Ecto neural progenitor cell (in vitro differentiated cells): ENCODE measurements around the gene TSTD1.
"Not testable (repeated sequence)": the region's sequence is repeated elsewhere in the genome, so short reads cannot be mapped to it uniquely, and the experiment has no call there.

Experiments used
- DNase-seq: peaks from one replicate; pipeline ENCODE4 v3.0.0-alpha.2; 2018; ENCODE audit warnings: low spot score

Gene TSTD1

DNA sequence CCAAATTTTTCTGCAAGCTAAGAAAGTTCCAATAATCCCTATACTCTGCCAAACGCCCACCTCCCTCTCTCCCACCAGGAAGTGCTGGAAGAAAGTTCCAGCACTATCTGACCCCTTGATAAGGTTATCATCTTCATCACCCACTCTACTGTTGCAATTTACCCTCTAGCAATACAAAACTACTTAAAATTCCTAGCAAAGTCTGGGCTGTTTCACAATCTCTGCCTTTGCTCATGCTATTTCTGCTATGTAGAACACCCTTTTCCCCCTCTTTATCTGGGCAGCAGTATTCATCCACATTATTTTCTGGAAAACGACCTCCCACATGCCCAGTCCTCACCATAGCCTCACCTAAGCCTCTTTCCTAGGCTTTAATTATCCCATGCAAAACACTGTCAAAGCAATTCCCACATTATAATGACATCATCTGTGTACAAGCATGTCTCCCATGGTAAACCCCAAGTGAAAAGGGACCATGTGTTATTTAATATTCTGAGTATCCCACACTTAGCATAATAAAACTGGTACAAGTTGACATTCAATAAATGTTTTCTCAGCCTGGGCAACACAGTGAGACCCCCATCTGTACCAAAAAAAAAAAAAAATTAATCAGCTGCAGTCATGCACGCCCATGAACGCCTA, 29.8 kb downstream of the TSTD1 start:
- no peak for DNase-seq

DNA sequence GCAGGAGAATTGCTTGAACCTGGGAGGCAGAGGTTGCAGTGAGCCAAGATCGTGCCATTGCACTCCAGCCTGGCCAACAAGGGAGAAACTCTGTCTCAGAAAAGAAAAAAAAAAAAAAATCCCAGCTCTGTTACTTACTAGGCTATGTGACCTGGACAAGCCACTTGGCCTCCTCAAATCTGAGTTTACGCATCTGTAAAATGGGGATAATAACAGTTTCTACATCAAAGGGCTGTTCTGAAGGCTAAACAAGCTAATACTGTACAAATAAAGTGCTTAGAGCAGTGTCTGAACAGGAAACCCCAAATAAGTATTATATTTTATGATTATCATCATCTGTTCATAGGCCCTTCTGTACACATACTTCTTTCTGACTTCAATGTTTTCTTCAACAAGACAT, 31.4 kb downstream of the TSTD1 start:
- no peak for DNase-seq

DNA sequence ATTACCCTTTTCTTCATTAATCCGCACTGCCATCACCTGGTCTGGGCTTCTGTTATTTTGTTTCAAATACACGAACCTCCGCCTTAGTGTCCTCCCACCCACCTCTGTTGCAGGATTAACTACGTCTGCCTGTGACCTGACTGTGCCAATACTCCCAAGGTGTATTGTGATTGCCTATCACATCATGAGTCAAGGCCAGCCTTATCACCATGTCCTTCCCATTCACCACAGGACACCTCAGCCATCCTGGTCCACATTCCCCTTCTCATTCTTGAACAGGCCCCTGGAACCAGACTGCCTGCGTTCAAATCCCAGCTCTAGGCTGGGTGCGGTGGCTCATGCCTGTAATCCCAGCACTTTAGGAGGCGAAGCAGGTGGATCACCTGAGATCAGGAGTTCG, 32.2 kb downstream of the TSTD1 start:
- no peak for DNase-seq

DNA sequence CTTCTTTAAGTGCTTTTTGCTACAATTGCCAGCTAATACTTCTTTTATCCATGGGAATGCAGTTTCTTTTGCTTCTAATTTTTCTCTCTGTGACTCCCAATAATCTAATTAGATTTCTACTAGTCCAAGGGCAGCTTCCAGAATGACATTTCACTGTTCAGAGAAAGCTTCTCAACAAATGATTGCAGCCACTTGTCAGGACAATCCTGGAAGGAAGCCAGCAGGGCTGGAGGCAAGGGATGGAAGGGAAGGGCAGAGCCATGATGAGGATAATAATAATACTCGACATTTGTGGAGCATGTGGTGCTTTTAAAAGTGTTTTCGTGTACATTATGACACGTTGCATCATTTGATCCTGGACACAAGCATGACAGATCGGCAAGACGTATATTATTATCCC, 37.2 kb downstream of the TSTD1 start:
- DNase-seq: no peak

DNA sequence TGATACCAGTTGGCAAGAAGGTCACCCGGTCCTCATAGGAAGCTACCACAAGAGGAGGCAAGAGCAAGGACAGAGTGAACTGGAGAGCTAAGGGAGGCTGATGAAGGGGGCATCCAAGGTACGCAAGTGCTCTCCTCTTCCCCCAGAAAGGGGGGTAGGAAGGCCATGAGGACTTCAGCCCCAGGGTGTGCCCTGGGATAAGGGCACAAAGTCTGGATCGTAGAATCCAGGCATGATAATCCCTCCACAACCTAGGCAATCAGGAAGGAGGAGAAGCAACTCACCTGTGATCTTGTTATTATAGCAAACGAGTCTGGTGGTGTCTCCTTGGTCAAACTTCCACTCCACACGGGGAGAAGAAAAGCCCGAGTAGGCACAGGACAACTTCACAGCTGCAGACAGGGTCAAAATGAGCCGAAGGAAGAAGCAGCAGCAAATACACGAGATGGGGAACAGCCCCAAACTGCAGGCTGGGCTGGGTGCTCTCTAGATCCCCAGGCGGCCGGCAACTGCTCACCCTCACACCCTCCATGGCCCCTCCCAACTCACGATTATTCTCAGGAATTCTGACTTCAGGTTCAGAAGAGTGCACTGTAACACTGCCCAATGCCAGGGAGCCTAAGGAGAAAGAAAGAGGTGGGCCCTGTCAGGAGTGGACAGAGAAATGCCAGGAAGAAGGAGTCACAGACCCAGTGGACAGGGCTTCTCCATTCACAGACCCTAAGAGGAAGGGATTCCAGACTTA, 37.9 kb downstream of the TSTD1 start:
- no peak for DNase-seq

DNA sequence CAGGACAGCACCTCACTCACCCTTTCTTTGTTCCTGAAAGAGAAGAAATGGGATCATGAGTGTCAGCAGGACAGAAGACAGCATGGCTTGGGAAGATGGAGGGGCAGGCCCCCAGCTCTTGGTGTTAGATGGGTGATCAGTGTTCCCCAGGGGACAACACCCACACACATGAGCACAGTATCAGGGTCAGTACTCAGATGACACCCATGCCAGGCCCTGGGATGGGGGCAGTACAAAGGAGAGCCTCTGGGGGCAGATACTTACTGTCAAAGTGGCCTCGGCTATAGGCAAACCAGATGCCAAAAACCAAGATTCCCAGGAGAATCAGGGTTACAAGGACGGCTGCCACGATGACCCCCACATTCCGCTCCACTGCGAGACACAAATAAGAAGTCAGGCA, 39.4 kb downstream of the TSTD1 start:
- DNase-seq: no peak

DNA sequence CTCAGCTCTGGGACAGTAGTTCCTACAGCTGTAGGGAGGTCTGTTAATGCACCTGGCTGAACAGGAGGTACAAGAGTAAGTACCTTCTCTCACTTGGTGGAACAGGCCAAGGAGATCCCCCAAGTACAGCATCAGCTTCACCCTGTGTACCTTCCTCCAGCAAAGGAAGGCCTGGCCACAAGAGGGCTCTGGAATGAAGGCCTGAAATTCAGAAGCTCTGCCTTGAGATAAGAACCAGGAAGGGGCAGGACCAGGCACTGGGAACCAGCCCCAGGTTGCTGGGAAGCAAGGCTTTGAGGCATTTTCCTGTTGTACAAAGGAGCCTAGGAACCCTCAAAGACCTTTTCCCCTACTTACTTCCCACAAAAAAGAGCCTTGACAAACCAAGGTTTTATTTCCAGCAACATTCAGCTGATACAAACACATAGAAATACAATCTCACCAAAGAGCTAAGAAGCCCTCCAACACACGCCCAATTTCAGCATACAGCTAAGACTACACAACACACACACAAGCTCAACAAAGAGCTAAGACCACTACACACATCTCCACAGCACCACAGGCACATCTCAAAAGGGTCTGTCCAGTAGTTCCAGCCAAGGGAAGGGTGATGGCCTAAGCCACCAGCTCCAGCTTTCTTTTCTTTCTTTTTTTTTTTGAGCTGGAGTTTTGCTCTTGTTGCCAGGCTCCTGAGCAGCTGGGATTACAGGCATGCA, 41.3 kb downstream of the TSTD1 start:
- DNase-seq: peak; percentile 56

DNA sequence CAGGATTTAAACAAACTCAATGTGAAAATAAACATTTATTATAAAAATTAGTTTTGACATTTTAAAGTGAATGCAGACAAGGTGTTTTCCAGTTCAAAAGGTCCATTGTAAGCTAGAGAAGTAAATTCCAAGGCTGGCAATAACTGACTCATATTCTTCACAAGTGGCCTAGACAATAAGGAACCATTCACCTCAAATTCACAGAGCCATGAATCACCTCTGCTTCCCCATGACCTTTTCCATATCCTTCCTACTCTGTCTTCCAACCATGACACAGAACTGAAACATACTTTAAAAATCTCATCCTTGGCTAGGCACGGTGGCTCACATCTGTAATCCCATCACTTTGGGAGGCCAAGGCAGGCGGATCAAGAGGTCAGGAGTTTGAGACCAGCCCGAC, 42.6 kb downstream of the TSTD1 start:
- DNase-seq: no peak

DNA sequence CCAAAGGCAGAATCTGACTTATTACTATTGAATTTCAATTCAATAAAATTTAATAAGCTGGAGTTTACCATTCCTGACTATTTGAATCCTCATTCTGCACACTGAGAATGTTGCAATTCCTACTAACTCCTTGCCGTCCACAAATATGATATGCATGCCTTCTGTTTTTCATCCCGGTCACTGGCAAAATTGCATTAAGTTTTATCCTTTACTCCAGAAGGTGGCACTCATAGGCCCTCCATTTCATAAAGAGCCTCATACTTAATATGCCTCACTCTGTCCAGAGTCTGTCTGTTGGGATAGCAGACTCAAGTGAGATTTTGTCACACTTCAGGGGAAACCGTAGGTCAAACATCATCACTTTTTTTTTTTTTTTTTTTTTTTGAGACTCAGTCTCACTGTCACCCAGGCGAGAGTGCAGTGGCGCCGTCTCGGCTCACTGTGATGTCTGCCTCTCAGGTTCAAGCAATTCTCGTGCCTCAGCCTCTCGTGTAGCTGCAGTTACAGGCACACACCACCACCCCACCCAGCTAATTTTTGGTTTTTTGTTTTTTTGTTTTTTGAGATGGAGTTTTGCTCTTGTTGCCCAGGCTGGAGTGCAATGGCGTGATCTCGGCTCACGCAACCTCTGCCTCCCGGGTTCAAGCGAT, 45.1 kb downstream of the TSTD1 start:
- no peak for DNase-seq

DNA sequence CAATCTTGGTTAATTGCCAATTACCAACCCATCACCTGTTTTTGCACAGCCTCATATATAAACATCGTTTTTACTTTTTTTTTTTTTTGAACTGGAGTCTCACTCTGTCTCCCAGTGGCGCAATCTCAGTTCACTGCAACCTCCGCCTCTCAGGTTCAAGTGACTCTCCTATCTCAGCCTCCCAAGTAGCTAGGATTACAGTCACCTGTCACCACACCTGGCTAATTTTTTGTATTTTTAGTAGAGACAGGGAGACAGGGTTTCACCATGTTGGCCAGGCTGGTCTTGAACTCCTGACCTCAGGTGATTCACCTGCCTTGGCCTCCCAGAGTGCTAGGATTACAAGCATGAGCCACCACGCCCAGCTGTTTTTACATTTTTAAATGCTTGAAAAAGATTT, 46.7 kb downstream of the TSTD1 start:
- DNase-seq: not testable (repeated sequence)
